ENCODE results near the gene ANXA3.

GRCh38 chr4:78645853-78646757 lies 94.5 kb downstream of the ANXA3 start:
- TF ChIP-seq POLR2AphosphoS5 (IDR thresholded peaks at IDR 0.05) (peak in 2 of 3 donors; percentile 28 to 31), CTCF (IDR thresholded peaks at IDR 0.05) (no peak), POLR2A (IDR thresholded peaks at IDR 0.05) (no peak)

Data from transverse colon (tissue), 4 donors.